Lung (tissue), 12 donors: ENCODE measurements around the gene HOXB2. TPM values are rescaled to one million over a fixed set of nuclear protein-coding genes. Genes with fewer than 3 reads are reported as not detected.

Experiments
- ATAC-seq: fragments of 200-7000 bp; cut with Tn5 transposase; one replicate; pipeline ENCODE4 v1.9.1; 2020; ENCODE audit warnings: moderate number of reproducible peaks; ENCODE audit not compliant: insufficient read depth, low FRiP score
- DNase-seq, 3 donors: peaks; one replicate each; pipeline ENCODE4 v3.0.0-alpha.2; 2013 to 2017
- H3K27ac ChIP-seq, 2 donors: one replicate each; pipeline ENCODE4 v1.5.1; 2013; ENCODE audit warnings: mild to moderate bottlenecking in 2 of 2, moderate library complexity in 2 of 2, control low read depth in 1 of 2, inconsistent platforms in 1 of 2, low read depth in 1 of 2, low read length in 1 of 2
- H3K27me3 ChIP-seq, 3 donors: one replicate each; pipeline ENCODE4 v1.5.1; 2013; ENCODE audit warnings: low read length in 2 of 3; ENCODE audit not compliant: control insufficient read depth in 3 of 3, insufficient read depth in 3 of 3
- H3K36me3 ChIP-seq, 4 donors: one replicate each; pipeline ENCODE4 v1.5.1; 2013; ENCODE audit warnings: low read length in 4 of 4, mild to moderate bottlenecking in 1 of 4, moderate library complexity in 1 of 4; ENCODE audit not compliant: control insufficient read depth in 4 of 4, insufficient read depth in 4 of 4
- H3K4me1 ChIP-seq, 5 donors: one replicate each; pipeline ENCODE4 v1.5.1; 2013; ENCODE audit warnings: low read length in 5 of 5, mild to moderate bottlenecking in 2 of 5, moderate library complexity in 1 of 5; ENCODE audit not compliant: control insufficient read depth in 5 of 5, insufficient read depth in 5 of 5
- H3K4me3 ChIP-seq: one replicate; pipeline ENCODE4 v1.5.1; 2013; ENCODE audit warnings: mild to moderate bottlenecking, control low read depth, moderate library complexity
- H3K9ac ChIP-seq, 2 donors: one replicate each; pipeline ENCODE4 v1.5.1; 2013; ENCODE audit warnings: low read length in 2 of 2, control low read depth in 1 of 2; ENCODE audit not compliant: insufficient read depth in 1 of 2
- H3K9me3 ChIP-seq, 4 donors: one replicate each; pipeline ENCODE4 v1.5.1; 2013; ENCODE audit warnings: low read length in 3 of 4, mild to moderate bottlenecking in 1 of 4, moderate library complexity in 1 of 4; ENCODE audit not compliant: control insufficient read depth in 4 of 4, insufficient read depth in 3 of 4
- CTCF ChIP-seq: IDR thresholded peaks from 2 replicates; pipeline ENCODE4 v1.5.1; 2012; ENCODE audit warnings: mild to moderate bottlenecking; ENCODE audit errors: control extremely low read depth, extremely low read depth
- WGBS, 2 donors: extraction: QIAGEN DNeasy Blood & Tissue Kit; methylation state at CpG; one replicate each; pipeline ENCODE4 v1.1.7; 2013; 5-methylcytosine and 5-hydroxymethylcytosine counted together
- polyA plus RNA-seq, 2 donors: library from polyadenylated mRNA; stranded (reverse); fragments of 200-250 nt; gene quantifications; one replicate each; pipeline ENCODE4 v1.2.1, GENCODE V29; 2013
- total RNA-seq, 2 donors: library from RNA; depleted of rRNA in 1 of 2; stranded (reverse); fragments of >200 nt in 1 of 2; gene quantifications; one replicate each; pipeline ENCODE4 v1.2.1, GENCODE V29; 2014 to 2021
- donor health status: control.
- donor health status: control.
- donor health status: Bipolar disorder and iron deficiency.
- donor health status: healthy.
- donor health status: DM: yes; HTN: yes; CAD: no.

HOXB2 gene
- total and polyA plus RNA-seq, 4 donors: 4.1 to 13.9 (median 7.3) TPM

GRCh38 chr17:48529683-48530009, 15.3 kb downstream of the HOXB2 start:
- WGBS, 2 donors: 77 to 84% methylated on average over 11 of the region's 11 CpGs
- Histone ChIP-seq H3K4me1 (peaks cover 0 to 26% (median 6%) of the 10 kb centered on the region in 5 donors), H3K27me3 (peaks cover 0 to 61% (median 3%) of the 10 kb centered on the region in 3 donors), H3K36me3 (no peaks in the 10 kb centered on the region), H3K4me3 (no peak overlapping the region), H3K27ac (no peak overlapping the region), H3K9ac (no peak overlapping the region), H3K9me3 (no peaks in the 10 kb centered on the region)
- no peak for DNase-seq
- no peak for TF ChIP-seq CTCF
- no peak for ATAC-seq

GRCh38 chr17:48528936-48529682, 15.8 kb downstream of the HOXB2 start:
- WGBS, 2 donors: 82 to 83% methylated on average over 11 of the region's 11 CpGs
- no peak overlapping the region for H3K4me3 ChIP-seq
- H3K4me1 ChIP-seq: peaks cover 0 to 26% (median 6%) of the 10 kb centered on the region in 5 donors
- H3K9me3 ChIP-seq: no peaks in the 10 kb centered on the region
- no peaks in the 10 kb centered on the region for H3K36me3 ChIP-seq
- H3K9ac ChIP-seq: no peak overlapping the region
- DNase-seq (no peak), ATAC-seq (no peak)
- no peak for TF ChIP-seq CTCF
- H3K27me3 ChIP-seq: peaks cover 0 to 64% (median 3%) of the 10 kb centered on the region in 3 donors
- no peak overlapping the region for H3K27ac ChIP-seq

GRCh38 chr17:48528153-48528935, 16.6 kb downstream of the HOXB2 start:
- TF ChIP-seq CTCF: no peak
- Histone ChIP-seq H3K4me1 (peaks cover 0 to 29% (median 8%) of the 10 kb centered on the region in 5 donors), H3K27ac (no peak overlapping the region), H3K36me3 (no peaks in the 10 kb centered on the region), H3K9me3 (no peaks in the 10 kb centered on the region), H3K4me3 (no peak overlapping the region), H3K27me3 (peaks cover 0 to 70% (median 3%) of the 10 kb centered on the region in 3 donors), H3K9ac (no peak overlapping the region)
- DNase-seq: peak in 1 of 3 donors; percentile 34
- no peak for ATAC-seq
- WGBS, 2 donors: 48 to 60% methylated on average over 7 of the region's 7 CpGs
